H9 (cell line): ENCODE results near the gene SMC1B. TPM values are rescaled to one million over a fixed set of nuclear protein-coding genes. Genes with fewer than 3 reads are reported as not detected.

Experiments
- DNase-seq: peaks from one replicate; pipeline ENCODE4 v3.0.0-alpha.2; 2017
- H2AFZ ChIP-seq: one replicate; pipeline ENCODE4 v1.6.1; 2013; ENCODE audit warnings: mild to moderate bottlenecking, low read length, control low read depth, moderate library complexity
- H2AK5ac ChIP-seq: 2 replicates; pipeline ENCODE4 v1.6.1; 2013; ENCODE audit warnings: low read length, control low read depth, mixed read lengths; ENCODE audit not compliant: insufficient read length
- H2BK120ac ChIP-seq: one replicate; pipeline ENCODE4 v1.6.1; 2013; ENCODE audit warnings: low read depth, mild to moderate bottlenecking, low read length, control low read depth, inconsistent platforms; ENCODE audit not compliant: poor library complexity, severe bottlenecking
- H2BK12ac ChIP-seq: 2 replicates; pipeline ENCODE4 v1.6.1; 2013; ENCODE audit warnings: low read length, control low read depth, mixed read lengths, low read depth; ENCODE audit not compliant: insufficient read length
- H2BK15ac ChIP-seq: 2 replicates; pipeline ENCODE4 v1.6.1; 2013; ENCODE audit warnings: low read depth, low read length, control low read depth
- H2BK20ac ChIP-seq: one replicate; pipeline ENCODE4 v1.6.1; 2013; ENCODE audit warnings: low read depth, mild to moderate bottlenecking, low read length, control low read depth, inconsistent platforms; ENCODE audit not compliant: poor library complexity, severe bottlenecking
- H2BK5ac ChIP-seq: 2 replicates; pipeline ENCODE4 v1.6.1; 2013; ENCODE audit warnings: low read length, control low read depth, mixed read lengths; ENCODE audit not compliant: insufficient read length
- H3K14ac ChIP-seq: 2 replicates; pipeline ENCODE4 v1.6.1; 2013; ENCODE audit warnings: low read length, control low read depth; ENCODE audit not compliant: insufficient read depth
- H3K18ac ChIP-seq: 2 replicates; pipeline ENCODE4 v1.6.1; 2013; ENCODE audit warnings: low read depth, mild to moderate bottlenecking, mixed read lengths, low read length, control low read depth; ENCODE audit not compliant: insufficient read length
- H3K23ac ChIP-seq: 2 replicates; pipeline ENCODE4 v1.6.1; 2013; ENCODE audit warnings: low read length, control low read depth, mixed read lengths, low read depth; ENCODE audit not compliant: insufficient read length
- H3K23me2 ChIP-seq: 2 replicates; pipeline ENCODE4 v1.6.1; 2013; ENCODE audit warnings: low read depth, mild to moderate bottlenecking, mixed read lengths, low read length, control low read depth; ENCODE audit not compliant: insufficient read length, poor library complexity, severe bottlenecking
- H3K27ac ChIP-seq: 2 replicates; pipeline ENCODE4 v1.5.1; 2013; ENCODE audit warnings: low read length, control low read depth, mixed read lengths, low read depth; ENCODE audit not compliant: insufficient read length
- H3K27me3 ChIP-seq: 2 replicates; pipeline ENCODE4 v1.6.1; 2013; ENCODE audit warnings: low read length, control low read depth, inconsistent platforms; ENCODE audit not compliant: insufficient read depth
- H3K4ac ChIP-seq: 2 replicates; pipeline ENCODE4 v1.6.1; 2013; ENCODE audit warnings: low read depth, mild to moderate bottlenecking, control low read depth, inconsistent platforms, low read length, moderate library complexity
- H3K4me1 ChIP-seq: 2 replicates; pipeline ENCODE4 v1.6.1; 2013; ENCODE audit warnings: low read length, control low read depth, inconsistent platforms; ENCODE audit not compliant: insufficient read depth
- H3K4me2 ChIP-seq: 2 replicates; pipeline ENCODE4 v1.6.1; 2013; ENCODE audit warnings: low read length, control low read depth, mixed read lengths; ENCODE audit not compliant: insufficient read length, insufficient read depth
- H3K56ac ChIP-seq: 2 replicates; pipeline ENCODE4 v1.6.1; 2013; ENCODE audit warnings: low read depth, mild to moderate bottlenecking, mixed read lengths, low read length, control low read depth; ENCODE audit not compliant: insufficient read length
- H3K79me1 ChIP-seq: 2 replicates; pipeline ENCODE4 v1.6.1; 2013; ENCODE audit warnings: low read depth, mild to moderate bottlenecking, moderate library complexity, low read length, control low read depth, inconsistent platforms; ENCODE audit not compliant: insufficient read depth, poor library complexity, severe bottlenecking
- H3K79me2 ChIP-seq: 2 replicates; pipeline ENCODE4 v1.6.1; 2013; ENCODE audit warnings: low read length, control low read depth, inconsistent platforms; ENCODE audit not compliant: insufficient read depth
- H3K9ac ChIP-seq: 2 replicates; pipeline ENCODE4 v1.6.1; 2013; ENCODE audit warnings: low read length, control low read depth, mixed read lengths; ENCODE audit not compliant: insufficient read length; ENCODE audit errors: extremely low read depth
- H3K9me3 ChIP-seq: one replicate; pipeline ENCODE4 v1.6.1; 2013; ENCODE audit warnings: low read depth, low read length, inconsistent platforms; ENCODE audit not compliant: control insufficient read depth
- H3T11ph ChIP-seq: one replicate; pipeline ENCODE4 v1.6.1; 2013; ENCODE audit warnings: mild to moderate bottlenecking, low read length, control low read depth, inconsistent platforms
- H4K20me1 ChIP-seq: one replicate; pipeline ENCODE4 v1.6.1; 2013; ENCODE audit not compliant: control insufficient read depth, insufficient read length, insufficient read depth
- H4K5ac ChIP-seq: 2 replicates; pipeline ENCODE4 v1.6.1; 2013; ENCODE audit warnings: low read depth, mild to moderate bottlenecking, mixed read lengths, low read length, control low read depth; ENCODE audit not compliant: insufficient read length
- H4K8ac ChIP-seq: replicated peaks from 2 replicates; pipeline ENCODE4 v1.6.1; 2013; ENCODE audit warnings: low read length, control low read depth, mixed read lengths, low read depth; ENCODE audit not compliant: insufficient read length
- H4K91ac ChIP-seq: 2 replicates; pipeline ENCODE4 v1.6.1; 2013; ENCODE audit warnings: low read depth, mild to moderate bottlenecking, moderate library complexity, mixed read lengths, low read length, control low read depth; ENCODE audit not compliant: insufficient read length
- H3K27ac Mint-ChIP-seq, 3 experiments: 2 replicates in 2 of 3; 3 replicates in 1 of 3; pipeline ENCODE4 v1.8.0; 2020 to 2021; ENCODE audit warnings: mixed read lengths in 3 of 3, mild to moderate bottlenecking in 1 of 3, moderate library complexity in 1 of 3
- H3K27me3 Mint-ChIP-seq: 2 replicates; pipeline ENCODE4 v1.8.0; 2021; ENCODE audit warnings: low read depth, mild to moderate bottlenecking, moderate library complexity, mixed read lengths
- H3K36me3 Mint-ChIP-seq, 3 experiments: 2 replicates in 2 of 3; 3 replicates in 1 of 3; pipeline ENCODE4 v1.8.0; 2020 to 2021; ENCODE audit warnings: low read depth in 3 of 3, mixed read lengths in 3 of 3; ENCODE audit not compliant: insufficient read depth in 1 of 3
- H3K4me1 Mint-ChIP-seq, 2 experiments: 2 replicates each; pipeline ENCODE4 v1.8.0; 2020; ENCODE audit warnings: mixed read lengths in 2 of 2
- H3K4me3 Mint-ChIP-seq, 2 experiments: 2 replicates in 1 of 2; 3 replicates in 1 of 2; pipeline ENCODE4 v1.8.0; 2020 to 2021; ENCODE audit warnings: mild to moderate bottlenecking in 2 of 2, mixed read lengths in 2 of 2, moderate library complexity in 1 of 2
- H3K9me3 Mint-ChIP-seq, 2 experiments: 2 replicates in 1 of 2; 3 replicates in 1 of 2; pipeline ENCODE4 v1.8.0; 2020; ENCODE audit warnings: mild to moderate bottlenecking in 2 of 2, mixed read lengths in 2 of 2, moderate library complexity in 1 of 2
- WGBS: extraction: QIAGEN DNeasy Blood & Tissue Kit; methylation state at CpG from one replicate; pipeline ENCODE4 v1.1.7; 2013; ENCODE audit warnings: missing lambda C conversion rate, low lambda C conversion rate, mixed read lengths; ENCODE audit not compliant: insufficient read length; ENCODE audit errors: extremely low coverage; 5-methylcytosine and 5-hydroxymethylcytosine counted together
- total RNA-seq: library from RNA; stranded (reverse); gene quantifications from 2 replicates; pipeline ENCODE4 v1.2.1, GENCODE V29; 2021
- TF ChIP-seq, protein P1 (sequence below): fragments of 200-600 bp; sonication (generic); conservative IDR thresholded peaks from 3 replicates; pipeline ENCODE4 v1.8.0; 2021; ENCODE audit warnings: antibody characterized with exemption, mild to moderate bottlenecking

The SMC1B gene
- total RNA-seq, 1 experiment from 2014 or later, result not detected

DNA sequence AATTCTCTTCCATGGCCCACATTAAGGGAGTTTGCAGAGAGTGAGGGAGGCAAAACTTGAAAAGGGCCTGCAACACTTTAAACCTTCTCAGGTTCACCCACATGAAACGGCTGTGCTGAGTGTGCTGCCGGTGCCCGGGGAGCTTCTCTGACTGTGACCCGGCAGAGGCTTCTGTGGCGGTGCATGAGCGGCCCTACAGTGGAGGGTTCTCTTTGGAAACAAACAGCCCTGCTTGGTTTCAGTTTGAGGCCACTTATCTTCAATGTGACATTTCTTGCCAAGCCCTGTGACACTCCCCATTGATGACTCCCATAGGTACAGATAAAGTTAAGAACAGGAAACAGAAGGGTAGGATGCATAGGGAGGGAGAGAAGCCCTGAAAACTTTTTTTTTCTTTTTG, 71.9 kb downstream of the SMC1B start:
- no peak overlapping the region for H3K27ac Mint-ChIP-seq
- no peaks in the 10 kb centered on the region for H3K27me3 Mint-ChIP-seq
- 0 out of 4 replicates have a peak, but pooled peaks cover 0 to 2% of the 10 kb centered on the region in 2 experiments for H3K4me1 Mint-ChIP-seq

More for the DNA sequence above, 71.9 kb downstream of the SMC1B start:
- Mint-ChIP-seq H3K36me3 (peaks cover 3 to 36% (median 29%) of the 10 kb centered on the region in 3 experiments; a peak in 6 of 7 replicates), H3K9me3 (no peaks in the 10 kb centered on the region), H3K4me3 (no peak overlapping the region)
- H2BK12ac ChIP-seq, result no peak overlapping the region
- TF ChIP-seq, protein P1, sequence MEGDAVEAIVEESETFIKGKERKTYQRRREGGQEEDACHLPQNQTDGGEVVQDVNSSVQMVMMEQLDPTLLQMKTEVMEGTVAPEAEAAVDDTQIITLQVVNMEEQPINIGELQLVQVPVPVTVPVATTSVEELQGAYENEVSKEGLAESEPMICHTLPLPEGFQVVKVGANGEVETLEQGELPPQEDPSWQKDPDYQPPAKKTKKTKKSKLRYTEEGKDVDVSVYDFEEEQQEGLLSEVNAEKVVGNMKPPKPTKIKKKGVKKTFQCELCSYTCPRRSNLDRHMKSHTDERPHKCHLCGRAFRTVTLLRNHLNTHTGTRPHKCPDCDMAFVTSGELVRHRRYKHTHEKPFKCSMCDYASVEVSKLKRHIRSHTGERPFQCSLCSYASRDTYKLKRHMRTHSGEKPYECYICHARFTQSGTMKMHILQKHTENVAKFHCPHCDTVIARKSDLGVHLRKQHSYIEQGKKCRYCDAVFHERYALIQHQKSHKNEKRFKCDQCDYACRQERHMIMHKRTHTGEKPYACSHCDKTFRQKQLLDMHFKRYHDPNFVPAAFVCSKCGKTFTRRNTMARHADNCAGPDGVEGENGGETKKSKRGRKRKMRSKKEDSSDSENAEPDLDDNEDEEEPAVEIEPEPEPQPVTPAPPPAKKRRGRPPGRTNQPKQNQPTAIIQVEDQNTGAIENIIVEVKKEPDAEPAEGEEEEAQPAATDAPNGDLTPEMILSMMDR, result no peak
- H3K56ac ChIP-seq, result no peak overlapping the region
- H3K27ac ChIP-seq, result no peak overlapping the region
- no peak overlapping the region for H3K18ac ChIP-seq
- no peak overlapping the region for H4K91ac ChIP-seq
- H3K4me1 ChIP-seq, result no peaks in the 10 kb centered on the region
- H3K9ac ChIP-seq, result no peak overlapping the region
- no peaks in the 10 kb centered on the region for H4K20me1 ChIP-seq
- no peaks in the 10 kb centered on the region for H3K27me3 ChIP-seq
- no peak overlapping the region for H3K4ac ChIP-seq
- no peak overlapping the region for H2BK15ac ChIP-seq
- H3K14ac ChIP-seq, result no peak overlapping the region
- no peaks in the 10 kb centered on the region for H3K79me2 ChIP-seq
- no peak overlapping the region for H2AK5ac ChIP-seq
- no peak overlapping the region for H2BK5ac ChIP-seq
- no peak for DNase-seq
- no peak overlapping the region for H4K8ac ChIP-seq
- H3T11ph ChIP-seq, result no peak overlapping the region
- H2AFZ ChIP-seq, result no peak overlapping the region
- no peaks in the 10 kb centered on the region for H3K9me3 ChIP-seq
- H3K79me1 ChIP-seq, result no peaks in the 10 kb centered on the region
- H4K5ac ChIP-seq, result no peak overlapping the region
- no peak overlapping the region for H2BK120ac ChIP-seq
- no peaks in the 10 kb centered on the region for H3K23me2 ChIP-seq
- no peak overlapping the region for H3K23ac ChIP-seq
- no peak overlapping the region for H3K4me2 ChIP-seq
- H2BK20ac ChIP-seq, result no peak overlapping the region
- no CpG with 5 or more reads among the region's 6 CpGs for WGBS
